GF-D8 (cell line): ENCODE data around the gene GPR108.

Experiments used
- DNase-seq: peaks from one replicate; lab custom pipeline; 2025; lab: John Stamatoyannopoulos, UW

The GPR108 gene

GRCh38 chr19:6737873-6738786 is 750 bp upstream of the GPR108 start:
- DNase-seq = peak; percentile 85

DNA sequence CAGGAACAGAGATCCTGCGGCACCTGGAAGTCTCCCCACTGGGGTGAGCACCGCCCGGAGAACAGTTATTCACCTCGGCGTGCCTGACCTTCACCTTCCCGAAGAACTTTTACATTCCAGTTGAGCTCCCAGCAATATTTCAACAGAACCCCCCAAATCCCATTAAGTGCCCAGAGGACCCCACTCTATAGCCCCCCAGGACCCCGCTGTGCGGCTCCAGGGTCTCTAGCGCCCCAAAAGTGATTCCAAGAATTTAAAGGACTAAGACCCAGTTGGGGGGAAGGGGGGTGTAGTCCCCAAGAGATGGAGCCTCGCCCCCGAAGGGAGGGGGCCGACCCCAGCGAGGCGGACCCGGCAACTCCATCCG is 480 bp downstream of the GPR108 start:
- no peak for DNase-seq

GRCh38 chr19:6736169-6736916 is 1.0 kb downstream of the GPR108 start:
- peak; percentile 78 for DNase-seq

- no peak for DNase-seq
Observed at GRCh38 chr19:6735181-6735911, 2.0 kb downstream of the GPR108 start.

DNA sequence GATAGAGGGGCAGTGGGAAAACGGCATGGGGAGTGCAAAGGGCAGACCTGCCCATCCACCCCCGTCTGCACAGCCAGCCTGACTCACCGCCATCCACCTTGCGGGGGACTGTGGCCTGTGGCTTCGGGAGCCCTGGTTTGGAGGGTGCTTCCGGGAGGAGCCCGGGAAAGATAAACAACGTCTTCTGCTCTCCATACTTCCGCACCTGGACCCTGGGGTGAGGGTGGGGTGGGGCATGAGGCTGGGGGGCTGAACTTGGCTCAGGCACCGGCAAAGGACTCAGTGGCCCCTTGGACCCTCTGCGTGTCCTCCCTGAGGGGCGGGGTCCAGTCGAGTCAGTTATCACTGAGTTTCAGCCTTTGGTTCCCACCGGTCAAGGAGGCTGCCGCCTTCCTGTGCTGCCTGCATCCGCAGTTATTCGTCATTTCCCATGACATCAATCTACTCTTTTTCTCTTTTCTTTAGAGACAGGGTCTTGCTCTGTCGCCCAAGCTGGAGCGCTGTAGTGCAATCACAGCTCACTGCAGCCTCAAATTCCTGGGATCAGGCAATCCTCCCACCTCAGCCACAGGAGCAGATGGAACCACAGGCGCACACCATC is 3.2 kb downstream of the GPR108 start:
- DNase-seq = no peak

DNA sequence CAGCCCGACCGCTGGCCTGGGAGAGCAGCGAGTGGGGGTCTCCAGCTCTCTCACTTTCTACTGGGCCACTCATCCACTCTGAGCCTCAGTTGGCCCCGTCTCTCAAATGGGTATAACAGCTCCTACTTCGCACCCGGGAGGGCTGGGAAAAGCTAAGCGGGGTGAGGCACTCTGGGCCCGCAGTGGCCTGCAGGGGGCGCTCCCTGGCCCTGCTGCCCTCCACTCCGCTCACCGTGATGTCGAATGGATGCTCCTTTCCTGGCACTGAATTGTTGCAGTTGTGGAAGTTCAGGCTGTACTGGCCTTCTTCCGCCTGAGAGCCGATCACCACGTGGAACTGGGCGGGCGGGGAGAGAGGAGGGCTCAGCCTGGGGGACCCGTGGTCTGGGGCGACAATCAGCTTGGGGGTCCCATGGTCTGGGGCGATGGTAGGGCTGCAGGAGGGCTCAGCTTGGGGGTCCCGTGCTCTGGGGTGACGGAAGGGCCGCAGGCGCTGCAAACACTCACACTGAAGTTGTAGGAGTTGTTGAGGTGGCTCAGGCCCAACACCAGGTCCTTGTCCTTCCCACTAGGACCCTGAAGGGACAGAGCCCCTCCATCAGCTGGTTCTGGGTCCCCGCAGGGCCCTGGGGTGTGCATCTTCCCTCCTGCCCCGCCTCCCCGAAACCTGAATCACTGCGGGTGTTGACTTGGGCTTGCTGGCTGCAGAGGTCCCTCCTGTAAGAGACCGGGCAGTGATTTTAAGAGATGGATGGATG is 3.9 kb downstream of the GPR108 start:
- no peak for DNase-seq

GRCh38 chr19:6732803-6733337 is 4.5 kb downstream of the GPR108 start:
- no peak for DNase-seq

DNA sequence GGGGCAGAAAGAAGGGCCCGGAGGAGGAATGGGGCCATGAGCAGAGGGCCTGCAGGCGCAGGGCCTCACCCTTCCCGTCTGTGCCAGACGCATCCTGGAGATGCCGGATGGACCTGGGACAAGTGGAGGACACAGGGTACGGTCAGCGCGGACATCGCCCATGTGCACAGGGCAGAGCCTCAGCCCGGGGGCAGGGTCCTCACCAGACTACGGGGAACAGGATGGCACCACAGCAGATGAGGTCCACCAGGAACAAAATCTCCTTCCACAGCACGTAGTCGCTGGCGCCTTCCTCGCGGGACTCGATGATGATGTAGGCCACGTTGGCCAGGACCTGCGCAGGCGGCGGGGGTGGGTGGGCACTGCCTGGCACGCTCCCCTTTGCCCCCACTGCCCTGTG is 5.6 kb downstream of the GPR108 start:
- no peak for DNase-seq

- no peak for DNase-seq
Observed at GRCh38 chr19:6730941-6731670, 6.3 kb downstream of the GPR108 start.

DNA sequence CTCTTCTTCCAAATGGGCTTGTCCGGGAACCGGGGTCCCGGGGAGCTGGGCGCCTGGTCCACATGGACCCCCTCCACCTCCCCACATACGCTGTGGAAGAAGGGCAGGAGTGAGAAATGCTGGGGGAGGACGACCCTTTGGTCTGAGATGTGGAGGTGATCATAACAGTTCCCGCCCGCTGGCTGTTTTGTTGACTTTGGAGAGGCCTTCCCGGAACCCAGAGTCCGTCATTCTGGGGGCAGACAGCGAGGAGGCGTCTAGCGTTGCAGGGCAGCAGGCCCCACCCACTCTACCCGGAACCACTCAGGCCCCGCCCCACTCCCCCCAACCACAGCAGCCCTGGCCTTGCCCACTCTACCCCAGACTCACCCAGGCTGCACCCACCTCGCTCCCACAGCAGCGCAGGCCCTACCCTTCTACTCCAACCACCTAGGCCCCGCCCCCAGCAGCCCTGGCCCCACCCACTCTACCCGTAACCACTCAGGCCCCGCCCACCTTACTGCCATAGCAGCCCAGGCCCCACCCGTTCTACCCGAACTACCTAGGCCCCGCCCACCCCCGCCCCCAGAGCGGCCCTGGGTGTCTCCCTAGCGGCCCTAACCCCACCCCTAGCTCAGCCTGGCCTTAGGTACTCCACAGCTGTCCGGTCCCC is 7.1 kb downstream of the GPR108 start:
- DNase-seq = no peak

- no peak for DNase-seq
Observed at GRCh38 chr19:6729573-6730152, 7.7 kb downstream of the GPR108 start.

DNA sequence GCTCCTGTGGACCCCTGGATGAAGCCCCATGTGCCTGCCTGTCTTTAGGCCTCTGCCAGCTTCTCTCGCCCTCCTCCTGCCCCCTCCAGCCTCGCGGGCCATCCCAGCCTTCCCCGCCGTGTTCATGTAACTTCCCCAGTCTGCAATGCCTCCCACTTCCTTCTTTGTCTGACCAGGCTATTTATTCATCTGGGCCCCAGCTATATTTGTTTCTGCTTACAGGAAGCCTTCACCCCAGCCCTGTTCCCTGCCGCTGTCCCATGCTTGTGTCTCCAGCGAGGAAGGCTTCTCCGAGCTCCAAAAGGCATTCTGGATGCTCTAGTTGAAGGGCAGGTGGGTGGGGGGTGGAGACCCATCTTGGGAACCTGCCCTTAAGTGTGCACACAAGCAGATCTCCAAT is 9.0 kb downstream of the GPR108 start:
- DNase-seq = peak; percentile 67

GRCh38 chr19:6725513-6726231 is 11.7 kb downstream of the GPR108 start:
- no peak for DNase-seq

- no peak for DNase-seq
Observed at GRCh38 chr19:6724631-6725492, 12.5 kb downstream of the GPR108 start.

GRCh38 chr19:6723738-6724137 is 13.6 kb downstream of the GPR108 start:
- peak; percentile 36 for DNase-seq

- no peak for DNase-seq
Observed at GRCh38 chr19:6723108-6723618, 14.2 kb downstream of the GPR108 start.

GRCh38 chr19:6721773-6722172 is 15.6 kb downstream of the GPR108 start:
- DNase-seq = no peak

- DNase-seq = no peak
Observed at GRCh38 chr19:6721138-6721474, 16.3 kb downstream of the GPR108 start.
